ENCODE data around the gene PCNA.
A peak's percentile ranks its signal among the peaks of the same experiment; 100 is the strongest.
"Not testable (repeated sequence)": the region's sequence is repeated elsewhere in the genome, so short reads cannot be mapped to it uniquely, and the experiment has no call there.

PCNA gene

DNA sequence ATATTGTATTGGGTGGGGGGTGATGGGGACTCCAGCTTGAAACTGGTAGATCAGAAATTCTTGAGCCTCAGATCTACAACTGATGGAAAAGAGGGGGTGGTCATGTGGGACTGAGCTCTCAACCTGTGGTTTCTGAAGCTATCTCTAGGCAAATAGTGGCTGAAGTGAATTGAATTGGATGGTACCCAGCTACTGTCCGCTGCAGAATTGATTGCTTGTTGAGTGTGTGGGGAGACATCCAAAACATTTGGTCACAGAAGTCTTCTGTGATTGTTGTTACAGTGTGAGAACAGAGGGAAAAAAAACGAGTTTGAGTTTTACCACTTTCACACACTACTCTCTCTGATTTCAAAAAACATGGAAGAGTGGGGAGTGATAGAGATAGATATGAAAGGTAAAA is 21.9 kb upstream of the PCNA start:
- no peak for DNase-seq

DNA sequence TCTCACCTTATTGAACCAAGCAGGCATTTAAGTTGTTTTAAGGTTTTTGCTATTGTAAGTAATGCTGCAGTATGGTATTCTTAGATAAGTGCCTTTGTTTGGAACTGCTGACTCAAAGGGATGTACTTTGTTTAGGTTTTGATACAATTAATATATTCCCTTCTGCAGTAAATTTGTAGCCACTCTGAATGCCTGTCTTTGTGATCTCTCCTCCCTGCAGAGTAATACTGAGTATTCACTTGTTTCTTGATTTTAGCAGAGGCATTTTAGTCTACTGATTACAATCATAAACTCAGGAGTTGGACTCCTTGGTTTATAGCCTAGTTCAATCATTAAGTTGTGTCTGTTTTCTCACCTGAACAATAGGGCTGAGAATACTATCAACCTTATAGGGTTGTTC is 20.4 kb upstream of the PCNA start:
- DNase-seq: no peak

DNA sequence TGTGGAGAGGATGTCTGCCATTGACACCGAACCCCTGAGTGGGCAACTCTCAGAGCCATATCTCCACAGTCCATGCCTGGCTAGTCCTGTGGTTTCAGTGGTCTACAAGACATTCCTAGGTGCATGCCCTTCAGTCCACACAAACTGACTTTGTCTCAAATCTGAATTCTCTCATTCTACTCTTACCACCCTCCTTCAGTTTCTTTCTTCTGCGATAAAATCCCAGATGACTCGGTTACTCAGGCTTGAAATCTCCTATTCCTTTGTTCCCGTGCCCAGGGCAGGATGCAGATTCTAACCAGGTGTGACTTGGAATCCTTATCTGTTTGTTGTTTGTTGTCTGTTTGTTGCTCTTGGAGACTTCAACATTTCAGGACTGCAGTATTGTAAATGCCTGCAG is 16.3 kb upstream of the PCNA start:
- no peak for DNase-seq

DNA sequence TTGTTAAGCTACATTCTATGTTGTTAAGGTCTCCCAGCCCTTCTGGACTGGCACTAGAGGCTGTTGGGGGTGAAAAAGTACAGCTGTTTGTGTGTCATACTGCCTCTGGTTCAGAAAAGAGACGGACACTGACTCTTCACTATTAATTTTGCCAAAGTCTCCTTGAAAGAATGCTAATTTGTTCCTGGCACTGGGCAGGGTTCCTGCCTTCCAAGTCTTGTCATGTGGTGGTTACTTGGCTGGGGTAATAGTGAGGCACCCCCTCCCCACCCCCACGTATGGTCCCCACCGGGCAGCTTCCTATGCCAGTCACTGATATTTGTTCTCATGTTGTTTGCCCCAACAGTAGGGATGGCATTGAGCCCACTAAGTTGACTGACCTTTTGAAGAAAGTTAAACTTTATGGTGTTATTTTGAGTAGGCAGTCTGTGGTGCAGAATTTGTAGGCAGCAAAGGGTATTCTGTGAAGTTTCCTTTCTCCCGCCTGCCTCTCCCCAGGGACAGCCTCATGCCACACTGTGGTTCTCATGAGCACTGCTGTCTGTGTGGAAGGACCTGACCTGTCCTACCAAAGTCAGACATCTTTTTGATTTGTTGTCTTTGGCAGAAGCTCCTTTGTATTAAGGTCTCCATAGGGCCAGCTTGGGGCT is 15.7 kb upstream of the PCNA start:
- DNase-seq: no peak

DNA sequence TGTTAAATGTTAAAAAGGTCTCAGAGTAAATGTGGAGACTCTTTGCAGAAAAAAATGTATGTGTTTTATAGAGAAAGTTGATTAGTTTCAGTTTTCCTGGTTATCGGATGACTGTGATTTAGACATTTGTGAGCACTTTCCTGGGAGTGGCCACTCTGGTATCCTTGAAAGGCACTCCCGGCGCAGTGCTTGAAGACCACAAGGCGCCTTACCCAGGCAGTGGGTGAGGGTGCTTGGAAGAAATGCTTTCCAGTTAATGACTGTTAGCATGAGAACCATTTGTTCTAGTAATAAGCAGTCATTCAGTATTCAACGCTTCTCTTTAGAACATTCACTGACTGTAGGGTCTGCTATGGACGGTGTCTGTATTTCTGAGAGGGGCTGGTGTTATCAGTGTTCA is 14.2 kb upstream of the PCNA start:
- no peak for DNase-seq

DNA sequence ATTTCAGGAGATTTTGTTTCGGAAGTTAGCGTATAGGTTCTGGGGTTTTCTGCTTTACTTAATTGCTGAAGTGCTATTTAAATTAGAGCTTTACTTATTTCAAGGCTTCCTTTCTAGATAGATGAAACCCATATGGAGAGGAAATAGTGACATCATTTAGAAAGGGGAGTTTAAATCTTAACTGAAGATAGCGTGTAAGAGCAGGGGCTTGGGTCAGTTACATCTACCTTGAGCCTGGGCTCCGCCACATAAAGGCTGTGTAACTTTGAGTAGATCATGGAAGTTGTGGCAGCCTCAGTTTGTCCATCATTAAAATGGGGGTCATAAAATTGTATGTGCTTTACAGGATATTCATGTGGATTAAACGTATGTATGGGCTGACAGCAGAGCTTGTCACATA is 11.7 kb upstream of the PCNA start:
- DNase-seq: no peak

DNA sequence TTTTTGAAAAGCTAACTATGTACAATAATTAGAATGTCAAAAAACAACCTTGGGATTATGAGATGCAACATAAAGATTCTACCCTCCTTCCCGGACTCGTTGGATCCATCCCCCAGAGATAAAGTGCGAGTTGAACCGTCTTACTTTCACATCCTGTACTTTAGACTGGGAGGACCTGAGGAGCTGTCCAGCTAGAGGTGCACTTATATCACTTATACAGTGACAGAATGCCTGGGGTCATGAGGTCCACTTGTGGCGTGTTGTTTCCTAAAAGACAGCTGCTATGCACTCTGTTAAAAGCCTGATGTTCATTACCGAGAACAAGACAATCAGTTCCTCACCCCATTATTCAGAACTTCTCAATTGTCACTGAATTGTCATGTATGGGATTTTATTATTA is 9.1 kb upstream of the PCNA start:
- DNase-seq: no peak

DNA sequence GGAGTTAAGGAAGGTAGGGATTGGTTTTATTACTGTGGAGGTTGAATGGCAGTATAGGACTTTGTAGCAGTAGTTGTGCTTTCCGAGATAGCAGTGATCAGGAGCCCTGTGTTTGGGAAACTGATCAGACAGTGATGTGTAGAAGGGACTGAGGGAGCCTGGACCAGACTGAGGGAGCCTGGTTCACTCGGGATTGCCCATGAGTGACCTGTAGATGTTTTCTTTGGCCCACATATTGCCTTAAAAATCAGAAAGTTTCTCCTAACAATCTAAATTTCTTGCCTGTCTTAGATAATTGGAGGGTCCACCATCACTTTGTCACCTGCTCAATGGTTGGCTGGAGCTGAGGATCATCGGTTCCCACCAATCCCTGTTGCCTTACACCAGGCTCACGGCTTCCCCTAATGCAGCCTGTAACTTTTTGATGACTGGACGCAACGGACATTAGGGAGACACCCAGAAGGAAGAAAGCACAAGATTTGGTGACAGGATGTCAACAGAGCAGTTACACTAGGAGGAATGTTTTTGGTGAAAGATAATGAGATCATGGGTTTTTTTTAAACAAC is 8.2 kb upstream of the PCNA start:
- DNase-seq: no peak

DNA sequence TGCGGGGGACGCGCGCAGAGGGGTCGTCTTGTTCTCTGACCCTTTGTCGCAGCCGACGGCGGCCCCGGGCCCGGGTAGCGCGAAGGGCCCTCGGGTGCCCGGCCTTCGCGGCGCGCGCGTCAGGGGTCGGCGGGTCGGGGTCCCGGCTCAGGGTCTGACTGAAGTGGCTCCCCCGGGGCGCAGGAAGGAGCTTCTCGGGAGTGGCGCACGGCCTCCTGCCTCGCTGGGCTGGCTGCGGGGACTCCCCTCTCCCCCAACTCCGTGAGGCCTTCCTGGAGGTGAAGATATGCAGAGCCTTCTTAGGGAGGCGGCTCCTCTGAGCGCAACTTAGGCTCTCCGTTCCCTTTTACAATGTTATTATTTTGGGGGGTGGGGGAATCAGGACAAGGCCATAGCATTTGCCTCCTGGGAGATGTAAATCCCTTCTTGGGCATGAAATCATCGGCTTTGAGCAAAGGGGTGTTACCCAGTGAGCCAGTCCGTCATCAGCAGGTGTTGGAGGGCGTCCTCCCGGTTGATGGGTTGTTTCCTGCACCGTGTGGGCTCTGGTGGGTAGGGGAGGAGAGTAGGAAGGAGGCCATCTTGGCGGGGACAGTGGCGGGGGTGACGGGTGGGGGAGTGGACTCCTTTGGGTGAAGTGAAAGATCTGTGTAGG is 7.6 kb upstream of the PCNA start:
- peak; percentile 54 to 62 for DNase-seq

DNA sequence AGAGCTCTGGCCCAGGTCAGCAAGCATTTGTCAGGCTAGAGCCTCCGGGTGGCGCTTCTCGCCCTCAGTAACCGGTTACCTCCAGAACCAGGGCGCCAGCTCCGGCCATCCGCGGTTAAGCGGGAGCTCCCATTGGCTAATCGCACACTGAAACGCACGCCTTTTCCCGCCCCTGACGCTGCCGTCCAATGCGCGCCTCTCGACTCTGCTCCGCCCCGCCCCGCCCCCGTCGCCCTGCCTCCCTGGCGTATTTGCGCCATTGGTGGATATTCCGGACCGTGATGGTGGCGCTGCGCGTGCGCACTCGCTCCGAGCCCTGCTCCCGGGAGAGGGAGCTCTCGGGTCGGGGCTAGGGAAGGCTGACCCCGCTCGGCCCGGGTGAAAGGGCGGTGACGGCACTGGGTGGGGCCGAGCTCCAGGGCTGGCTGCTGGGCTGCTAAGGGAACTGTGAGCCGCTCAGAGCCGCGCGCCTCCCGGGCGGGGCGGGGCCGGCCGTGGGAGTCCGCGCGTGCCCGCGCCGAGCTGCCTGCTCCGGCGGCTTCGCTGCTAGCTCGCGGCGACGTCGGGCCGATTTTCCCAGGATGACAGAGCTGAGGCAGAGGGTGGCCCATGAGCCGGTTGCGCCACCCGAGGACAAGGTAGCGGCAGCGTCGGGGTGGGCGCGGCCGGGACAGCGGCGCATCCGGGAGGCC is 6.9 kb upstream of the PCNA start, which contains the start of gene CDS2:
CDS2 (plus strand) TSS at position 497 of the 692 bp plus-strand sequence; CDS start at position 582, 85 bp downstream.
- DNase-seq: peak; percentile 100

DNA sequence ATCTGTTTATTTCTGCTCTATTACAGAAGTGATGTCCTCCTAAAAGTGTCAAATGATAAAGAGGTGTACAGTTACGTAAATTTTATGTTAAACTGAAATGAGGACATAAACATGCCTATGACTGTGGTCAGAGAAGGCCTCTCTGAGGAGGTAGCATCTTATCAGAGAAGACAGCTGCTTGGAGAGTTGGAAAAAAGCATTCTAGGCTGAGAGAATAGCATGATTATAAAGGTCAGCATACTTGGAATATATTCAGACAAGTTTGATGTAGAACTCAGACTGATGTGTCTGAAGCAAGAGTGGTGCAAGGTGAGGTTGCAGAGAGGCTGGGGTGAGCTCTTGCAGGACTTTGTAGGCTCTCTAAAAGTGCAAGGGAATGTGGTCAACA is 3.1 kb upstream of the PCNA start:
- DNase-seq: no peak

DNA sequence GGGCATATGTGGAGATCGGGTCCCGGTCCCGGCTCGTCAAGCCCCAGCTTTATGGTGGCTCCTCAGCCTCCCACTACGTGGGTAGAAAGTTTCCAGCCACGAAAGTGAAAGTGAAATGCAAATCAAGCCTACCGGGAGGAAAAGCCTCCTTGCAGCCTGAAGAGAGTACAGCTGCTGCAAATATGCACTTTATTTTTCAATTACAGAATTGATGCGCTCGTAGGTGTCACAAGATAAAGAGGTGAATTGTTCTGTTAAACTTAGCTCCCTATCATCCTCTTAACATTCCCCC is 373 bp upstream of the PCNA start:
- DNase-seq: no peak

DNA sequence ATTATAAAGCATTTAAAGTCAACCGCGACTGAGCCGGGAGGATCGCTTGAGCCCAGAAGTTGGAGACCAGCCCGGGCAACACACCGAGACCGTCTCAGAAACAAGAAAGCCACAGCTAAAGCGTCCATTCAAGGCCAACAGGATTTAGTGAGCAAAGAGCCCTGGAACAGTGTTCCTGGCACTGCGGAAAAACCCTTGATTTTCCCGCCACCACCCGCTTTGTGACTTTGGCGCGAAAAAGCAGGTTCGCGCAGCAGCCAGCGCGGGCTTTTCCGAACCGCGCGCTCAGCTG is 669 bp downstream of the PCNA start:
- DNase-seq: no peak

DNA sequence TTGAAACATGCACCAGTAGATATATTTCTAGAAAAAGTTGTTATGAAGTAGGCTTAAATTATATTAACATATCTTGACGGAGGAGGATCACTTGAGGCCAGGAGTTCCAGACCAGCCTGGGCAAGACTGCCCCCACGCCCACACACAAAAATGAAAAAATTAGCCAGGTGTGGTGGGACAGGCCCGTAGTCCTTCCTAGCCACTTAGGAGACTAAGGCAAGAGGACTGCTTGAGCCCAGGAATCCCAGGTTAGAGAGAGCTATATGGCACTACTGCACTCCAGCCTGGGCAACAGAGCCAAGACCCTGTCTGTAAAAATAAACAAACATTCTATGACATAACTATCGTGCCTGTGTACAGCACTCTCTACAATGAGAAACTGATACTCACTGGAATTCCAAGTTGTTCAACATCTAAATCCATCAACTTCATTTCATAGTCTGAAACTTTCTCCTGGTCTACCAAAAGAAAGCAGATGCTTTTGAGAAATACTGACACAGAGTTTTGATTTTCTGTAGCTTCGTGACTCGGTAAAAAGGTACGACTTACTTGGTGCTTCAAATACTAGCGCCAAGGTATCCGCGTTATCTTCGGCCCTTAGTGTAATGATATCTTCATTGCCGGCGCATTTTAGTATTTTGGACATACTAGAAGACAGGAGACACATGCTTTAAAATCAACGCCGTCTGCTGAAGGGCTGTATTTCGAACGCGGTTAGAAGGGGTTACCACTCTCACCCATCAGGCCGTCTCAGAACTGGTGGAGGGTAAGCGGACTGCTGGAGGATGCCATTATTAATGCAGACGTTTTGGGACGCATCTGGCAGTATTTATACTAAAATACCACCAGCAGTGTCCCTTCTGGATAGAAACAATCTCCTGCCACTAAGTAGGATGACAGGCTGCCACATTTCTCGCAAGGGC is 1.3 kb downstream of the PCNA start:
- no peak for DNase-seq

DNA sequence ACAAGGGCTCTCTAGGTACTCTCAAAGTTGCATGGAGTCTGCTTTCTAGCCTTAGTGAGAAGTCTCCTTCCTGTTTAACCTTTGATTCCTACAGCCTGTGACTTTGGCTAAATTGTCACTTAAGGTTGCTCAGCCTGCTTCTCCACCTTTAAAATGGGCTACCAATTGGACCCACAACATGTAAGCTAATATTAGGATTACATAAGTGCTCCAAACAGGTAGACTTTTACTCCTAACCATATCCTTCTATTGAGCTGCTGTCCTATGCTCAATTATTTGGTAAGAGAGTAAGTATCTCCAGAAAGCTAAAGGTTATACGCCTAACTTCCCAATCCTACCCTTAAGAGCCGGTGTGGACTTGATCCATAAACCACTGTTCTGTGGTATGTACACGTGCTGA is 2.9 kb downstream of the PCNA start:
- no peak for DNase-seq

DNA sequence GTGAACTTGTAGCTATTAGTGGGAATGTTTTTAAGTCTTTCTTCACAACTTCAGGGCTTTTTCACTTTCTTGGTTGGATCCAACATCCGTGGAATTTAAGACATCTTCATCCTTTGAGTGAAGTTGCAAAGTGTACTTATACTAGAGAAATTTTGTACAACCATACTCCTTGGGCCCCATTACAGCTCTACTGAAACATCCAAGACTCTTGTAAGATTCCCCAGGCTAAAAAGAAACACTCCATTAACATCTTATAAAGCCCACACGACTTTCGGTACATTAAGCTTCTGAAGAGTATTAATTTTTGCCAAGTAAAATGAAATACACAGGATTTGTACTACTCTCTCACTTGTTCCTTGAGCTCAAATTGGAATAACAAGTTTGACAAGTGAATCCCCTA is 5.4 kb downstream of the PCNA start:
- DNase-seq: no peak

DNA sequence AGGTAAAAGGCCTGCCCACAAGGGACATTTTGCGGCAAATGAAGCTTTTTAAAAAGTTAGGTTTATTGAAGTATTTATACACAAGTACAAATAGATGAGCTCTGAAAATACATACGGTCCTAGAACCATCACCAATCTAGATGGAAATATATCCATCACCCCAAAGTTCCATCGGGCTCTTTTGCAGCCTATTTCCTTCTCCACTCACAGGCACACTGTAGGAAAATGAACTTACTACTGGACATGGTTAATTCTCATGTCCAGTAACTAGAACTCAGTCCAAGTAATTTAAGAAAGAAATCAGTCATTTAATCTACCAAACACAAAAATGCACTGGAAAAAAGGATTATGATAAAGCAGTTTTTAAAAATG is 6.2 kb downstream of the PCNA start:
- no peak for DNase-seq

DNA sequence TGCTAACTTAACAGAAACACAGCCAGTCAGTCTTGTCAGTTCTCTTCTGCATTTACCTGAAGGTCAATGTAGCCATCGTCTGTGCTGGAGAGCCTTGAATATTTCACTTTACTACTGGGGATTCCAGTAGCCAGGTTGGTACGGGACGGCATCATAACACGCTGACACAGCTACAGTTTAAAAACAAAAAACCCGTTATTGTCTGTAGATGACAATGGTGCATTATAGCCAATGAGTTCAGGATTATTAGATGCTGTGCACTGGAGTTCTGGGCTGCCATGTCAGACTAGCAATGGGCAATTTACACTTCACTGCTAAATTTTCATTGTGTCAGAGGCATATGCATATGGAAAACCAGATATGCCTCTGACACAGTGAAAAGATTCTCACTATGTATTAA is 10.5 kb downstream of the PCNA start:
- DNase-seq: no peak

DNA sequence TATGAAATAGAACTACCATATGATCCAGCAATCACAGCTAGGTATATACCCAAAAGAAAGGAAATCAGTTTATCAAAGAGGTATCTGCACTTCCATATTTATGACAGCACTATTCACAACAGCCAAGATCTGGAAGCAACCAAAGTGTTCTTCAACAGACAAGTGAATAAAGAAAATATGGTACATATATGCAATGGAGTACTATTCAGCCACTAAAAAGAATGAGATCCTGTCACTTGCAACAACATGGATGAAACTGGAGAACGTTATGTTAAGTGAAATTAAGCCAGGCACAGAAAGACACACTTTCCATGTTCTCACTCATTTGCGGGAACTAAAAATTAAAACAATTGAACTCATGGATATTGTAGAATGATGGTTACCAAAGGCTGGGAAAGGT is 15.3 kb downstream of the PCNA start:
- DNase-seq: no peak

DNA sequence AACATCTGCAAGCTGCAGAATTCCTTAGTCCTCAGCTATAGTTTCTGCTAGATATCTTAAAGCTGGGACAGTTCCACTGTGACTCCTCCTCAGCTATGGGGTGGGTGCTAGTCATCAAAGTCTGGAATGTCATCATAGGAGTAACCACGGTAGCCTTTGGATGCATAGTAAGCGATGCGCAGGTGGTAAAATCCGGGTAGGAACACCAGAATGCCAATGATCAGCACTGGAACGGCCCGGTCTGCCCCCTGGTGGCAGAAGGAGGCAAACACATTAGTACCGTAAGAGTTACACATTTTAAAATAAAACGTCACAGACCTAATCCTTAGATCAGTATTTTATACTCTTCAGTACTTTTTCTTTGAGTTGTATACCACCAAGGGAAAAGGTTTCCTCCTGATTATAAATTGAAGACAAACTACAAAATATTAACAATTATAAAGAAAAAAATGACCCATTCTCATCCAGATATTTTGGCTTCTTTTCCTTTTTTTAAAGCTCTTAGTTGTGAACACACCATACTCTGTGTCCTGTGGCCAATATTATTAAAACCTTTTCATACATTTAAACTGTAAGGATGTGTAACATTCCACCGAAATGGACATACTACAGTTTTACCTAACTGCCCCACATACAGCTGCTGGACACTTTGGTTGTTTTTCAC is 18.9 kb downstream of the PCNA start:
- peak; percentile 60 to 74 for DNase-seq

DNA sequence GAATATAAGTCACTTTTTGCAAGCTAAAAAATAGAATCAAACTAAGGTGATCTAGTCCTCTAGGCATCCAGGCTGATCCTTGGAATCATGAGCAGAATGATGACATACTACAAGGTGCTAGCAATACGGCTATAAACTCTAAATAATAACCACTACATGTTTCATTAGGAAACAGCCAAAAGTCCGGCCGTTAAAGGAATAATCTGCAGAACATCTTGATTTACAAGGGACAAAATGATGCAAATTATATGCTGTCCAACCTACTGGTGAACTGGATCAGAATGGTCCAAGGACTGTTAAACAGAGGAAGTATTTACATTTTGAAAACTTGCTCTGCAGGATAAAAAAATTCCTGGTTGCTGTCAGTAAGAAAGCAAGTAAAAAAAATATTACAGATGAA is 19.8 kb downstream of the PCNA start:
- not testable (repeated sequence) for DNase-seq

DNA sequence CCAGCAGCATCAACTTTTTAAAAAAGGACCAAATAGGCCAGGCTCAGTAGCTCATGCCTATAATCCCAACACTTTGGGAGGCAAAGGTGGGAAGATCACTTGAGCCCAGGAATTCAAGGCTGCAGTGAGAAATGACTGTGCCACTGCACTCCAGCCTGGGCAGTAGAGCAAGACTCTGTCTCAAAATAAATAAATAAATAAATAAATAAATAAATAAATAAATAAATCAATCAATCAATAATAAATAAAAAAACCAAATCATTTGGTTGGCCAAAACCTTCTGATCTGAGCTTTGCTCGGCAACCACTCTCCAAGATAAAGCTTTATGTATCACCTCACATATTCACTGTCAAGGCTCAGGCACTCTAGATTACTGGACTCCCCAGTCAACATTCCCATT is 20.7 kb downstream of the PCNA start:
- DNase-seq: not testable (repeated sequence)

DNA sequence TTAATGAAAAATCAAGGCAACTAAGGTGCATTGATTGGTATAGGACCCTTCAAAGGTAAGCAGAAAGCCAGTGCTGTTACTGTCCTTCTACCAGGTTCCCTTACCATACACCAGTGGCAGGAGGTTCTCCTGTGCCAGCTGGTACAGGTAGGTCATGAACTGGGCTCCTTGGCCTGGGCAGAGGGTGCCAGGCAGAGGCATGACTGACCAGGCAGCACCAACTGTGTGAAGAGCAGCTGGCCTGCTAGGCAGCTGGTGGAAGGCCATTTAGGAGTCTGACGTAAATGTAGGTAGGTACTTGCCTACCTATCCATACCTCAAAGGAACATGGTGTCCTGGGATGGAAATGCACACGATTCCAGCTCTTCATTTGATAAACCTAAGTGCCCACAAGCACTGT is 23.3 kb downstream of the PCNA start:
- DNase-seq: no peak

Data from stimulated activated CD4-positive, alpha-beta T cell treated with anti-CD3 and anti-CD28 coated beads, Interleukin-4, amount 100 ng/mL, for 4 hours (primary cell).